Stimulated activated CD8-positive, alpha-beta memory T cell treated with anti-CD3 and anti-CD28 coated beads, Interleukin-15, amount 100 ng/mL, for 4 hours (primary cell): ENCODE measurements around the gene KIAA1755.

Source experiments
- DNase-seq, 2 donors: peaks; one replicate each; pipeline ENCODE4 v3.0.0-alpha.2; 2020; ENCODE audit warnings: low read depth in 2 of 2

KIAA1755 gene

GRCh38 chr20:38241201-38241600 lies 19.3 kb downstream of the KIAA1755 start:
- DNase-seq = no peak

GRCh38 chr20:38239441-38239840 lies 21.1 kb downstream of the KIAA1755 start:
- DNase-seq = no peak

GRCh38 chr20:38238829-38239228 lies 21.7 kb downstream of the KIAA1755 start:
- no peak for DNase-seq

- no peak for DNase-seq
These were observed 23.2 kb downstream of the KIAA1755 start for GRCh38 chr20:38237381-38237780.

- DNase-seq = no peak
These were observed 28.9 kb downstream of the KIAA1755 start for GRCh38 chr20:38231531-38232121.

GRCh38 chr20:38230957-38231526 lies 29.5 kb downstream of the KIAA1755 start:
- no peak for DNase-seq

GRCh38 chr20:38230253-38230551 lies 30.3 kb downstream of the KIAA1755 start:
- DNase-seq = no peak

GRCh38 chr20:38229376-38230252 lies 30.9 kb downstream of the KIAA1755 start:
- DNase-seq = no peak

- DNase-seq = no peak
These were observed 32.1 kb downstream of the KIAA1755 start for GRCh38 chr20:38228436-38228835.

GRCh38 chr20:38227420-38228360 lies 32.8 kb downstream of the KIAA1755 start:
- no peak for DNase-seq

GRCh38 chr20:38226553-38226952 lies 34.0 kb downstream of the KIAA1755 start:
- no peak for DNase-seq

GRCh38 chr20:38225900-38226263 lies 34.7 kb downstream of the KIAA1755 start:
- no peak for DNase-seq

- no peak for DNase-seq
These were observed 35.2 kb downstream of the KIAA1755 start for GRCh38 chr20:38225240-38225899.

GRCh38 chr20:38224531-38224930 lies 36.0 kb downstream of the KIAA1755 start:
- no peak for DNase-seq

GRCh38 chr20:38223743-38224100 lies 36.8 kb downstream of the KIAA1755 start:
- no peak for DNase-seq

GRCh38 chr20:38222923-38223742 lies 37.4 kb downstream of the KIAA1755 start:
- DNase-seq = no peak

GRCh38 chr20:38222231-38222922 lies 38.2 kb downstream of the KIAA1755 start:
- DNase-seq = peak in 1 of 2 donors; percentile 13

GRCh38 chr20:38221119-38221589 lies 39.4 kb downstream of the KIAA1755 start:
- peak; percentile 9 to 25 for DNase-seq

GRCh38 chr20:38220587-38221118 lies 39.9 kb downstream of the KIAA1755 start:
- DNase-seq = no peak
